Measurements from ENCODE around the gene NMB.

The NMB gene

GRCh38 chr15:84611631-84612030, 46.4 kb downstream of the NMB start:
- no peak for DNase-seq (ENCODE audit: low read depth)

GRCh38 chr15:84609818-84610525, 48.0 kb downstream of the NMB start:
- DNase-seq (ENCODE audit: low read depth), result no peak

GRCh38 chr15:84608707-84609284, 49.2 kb downstream of the NMB start:
- DNase-seq (ENCODE audit: low read depth), result no peak

GRCh38 chr15:84606653-84607120, 51.3 kb downstream of the NMB start:
- no peak for DNase-seq (ENCODE audit: low read depth)

GRCh38 chr15:84605554-84605882, 52.5 kb downstream of the NMB start:
- no peak for DNase-seq (ENCODE audit: low read depth)
